MM.1S (cell line): ENCODE results near the gene CCNJL.

ENCODE experiments used
- CTCF ChIP-seq: fragments of 300-600 bp; sonication (generic); IDR thresholded peaks from 2 replicates; pipeline ENCODE4 v1.5.1; 2016; ENCODE audit warnings: antibody characterized with exemption, low read length, mixed read lengths
- EZH2phosphoT487 ChIP-seq: fragments of 300-600 bp; sonication (generic); IDR thresholded peaks from 2 replicates; pipeline ENCODE4 v1.6.1; 2018; ENCODE audit warnings: antibody characterized with exemption, low read length

- no peak for TF ChIP-seq EZH2phosphoT487
- TF ChIP-seq CTCF = no peak
These were observed 52.2 kb downstream of the CCNJL start for GRCh38 chr5:160260006-160260775.
